HG02870 (cell line): Measurements from ENCODE around the gene PEX11G.

Source experiments
- ATAC-seq: cut with Tn5 transposase; IDR thresholded peaks from one replicate; pipeline ENCODE4 v1.9.1; 2021; ENCODE audit warnings: mild to moderate bottlenecking, moderate library complexity; ENCODE audit not compliant: unreplicated experiment

PEX11G gene

GRCh38 chr19:7522072-7522922 lies 33.5 kb upstream of the PEX11G start, which contains the start of gene MCOLN1:
TSS of gene MCOLN1 (plus strand) at chr19:7522624. CDS start at chr19:7522751, 127 bp downstream.
- no peak for ATAC-seq

GRCh38 chr19:7521551-7522071 lies 32.8 kb upstream of the PEX11G start:
- ATAC-seq = no peak

GRCh38 chr19:7520131-7521051 lies 31.6 kb upstream of the PEX11G start:
- ATAC-seq = no peak

DNA sequence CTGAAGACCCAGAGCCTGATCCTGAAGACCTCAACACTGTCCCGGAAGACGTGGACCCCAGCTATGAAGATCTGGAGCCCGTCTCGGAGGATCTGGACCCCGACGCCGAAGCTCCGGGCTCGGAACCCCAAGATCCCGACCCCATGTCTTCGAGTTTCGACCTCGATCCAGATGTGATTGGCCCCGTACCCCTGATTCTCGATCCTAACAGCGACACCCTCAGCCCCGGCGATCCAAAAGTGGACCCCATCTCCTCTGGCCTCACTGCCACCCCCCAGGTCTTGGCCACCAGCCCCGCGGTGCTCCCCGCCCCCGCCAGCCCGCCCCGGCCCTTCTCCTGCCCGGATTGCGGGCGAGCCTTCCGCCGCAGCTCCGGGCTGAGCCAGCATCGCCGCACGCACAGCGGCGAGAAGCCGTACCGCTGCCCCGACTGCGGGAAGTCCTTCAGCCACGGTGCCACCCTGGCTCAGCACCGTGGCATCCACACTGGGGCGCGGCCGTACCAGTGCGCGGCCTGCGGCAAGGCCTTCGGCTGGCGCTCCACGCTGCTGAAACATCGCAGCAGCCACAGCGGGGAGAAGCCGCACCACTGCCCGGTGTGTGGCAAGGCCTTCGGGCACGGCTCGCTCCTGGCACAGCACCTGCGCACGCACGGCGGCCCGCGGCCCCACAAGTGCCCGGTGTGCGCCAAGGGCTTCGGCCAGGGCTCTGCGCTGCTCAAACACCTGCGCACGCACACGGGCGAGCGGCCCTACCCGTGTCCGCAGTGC lies 30.7 kb upstream of the PEX11G start:
- no peak for ATAC-seq

DNA sequence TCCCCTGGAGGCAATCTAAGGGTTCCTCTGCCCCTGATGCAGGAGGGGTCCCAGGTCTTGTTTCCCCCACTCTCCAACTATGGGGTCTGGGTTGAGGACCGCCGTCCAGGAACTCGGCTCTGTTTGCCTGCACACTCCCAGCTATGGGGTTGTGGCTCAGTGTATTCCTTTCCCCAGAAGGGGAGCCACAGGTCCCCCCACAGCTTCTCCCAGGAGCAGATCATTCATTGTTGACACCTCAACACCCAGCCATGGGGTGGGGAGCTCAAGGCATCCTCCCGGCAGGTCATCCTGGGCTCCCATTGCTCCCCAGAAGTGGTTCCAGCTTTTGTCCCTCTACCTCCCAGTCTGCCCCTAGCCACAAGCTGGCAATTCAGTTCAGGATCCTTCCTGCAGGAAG lies 28.0 kb upstream of the PEX11G start:
- no peak for ATAC-seq

DNA sequence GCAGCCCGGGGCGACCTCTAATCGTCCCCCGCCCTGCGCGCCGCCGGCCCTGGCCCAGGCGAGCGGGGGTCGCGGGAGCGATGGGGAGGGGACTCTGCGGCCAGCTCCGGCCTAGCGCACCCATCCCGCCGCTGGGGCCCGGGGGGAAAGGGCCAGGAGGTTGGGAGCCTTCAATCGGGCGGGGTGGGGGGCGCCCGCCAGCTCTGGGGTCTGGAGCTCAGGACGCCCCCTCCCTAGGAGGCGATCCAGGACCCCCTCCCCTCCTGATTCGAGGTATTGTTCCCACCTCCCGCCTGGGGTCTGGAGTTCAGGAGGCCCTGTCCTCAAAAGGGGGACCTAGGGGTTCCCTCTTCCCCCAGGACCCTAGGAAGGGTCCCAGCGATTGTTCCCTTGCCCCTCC lies 27.5 kb upstream of the PEX11G start:
- no peak for ATAC-seq

DNA sequence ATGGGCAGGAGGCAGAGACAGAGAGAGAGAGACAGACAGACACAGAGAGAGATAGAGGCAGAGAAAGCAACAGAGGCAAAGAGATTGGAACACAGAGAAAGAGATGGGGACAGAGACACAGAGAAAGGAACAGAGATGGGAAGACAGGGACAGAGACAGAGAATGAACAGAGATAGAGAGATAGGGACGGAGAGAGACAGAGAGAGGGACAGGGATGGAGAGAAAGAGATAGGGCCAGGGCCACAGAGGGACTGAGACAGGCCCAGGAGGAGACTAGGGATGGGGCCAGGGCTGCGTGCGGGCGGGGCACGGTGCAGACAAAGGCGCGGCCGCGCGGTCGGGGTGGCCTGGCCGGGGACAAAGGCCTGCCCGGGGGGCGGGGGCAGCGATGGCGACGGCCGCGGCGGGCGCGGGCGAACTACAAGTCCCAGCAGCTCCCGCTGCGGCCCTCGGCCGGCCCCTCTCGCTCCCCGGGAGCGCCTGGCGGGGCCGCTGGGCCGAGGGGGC lies 26.9 kb upstream of the PEX11G start, which contains the start of gene ZNF358:
TSS of gene ZNF358 (plus strand) at position 459 of the 507 bp plus-strand sequence. CDS start 3,140 bp downstream, outside the sequence.
- no peak for ATAC-seq

GRCh38 chr19:7515110-7515644 lies 26.3 kb upstream of the PEX11G start:
- no peak for ATAC-seq

DNA sequence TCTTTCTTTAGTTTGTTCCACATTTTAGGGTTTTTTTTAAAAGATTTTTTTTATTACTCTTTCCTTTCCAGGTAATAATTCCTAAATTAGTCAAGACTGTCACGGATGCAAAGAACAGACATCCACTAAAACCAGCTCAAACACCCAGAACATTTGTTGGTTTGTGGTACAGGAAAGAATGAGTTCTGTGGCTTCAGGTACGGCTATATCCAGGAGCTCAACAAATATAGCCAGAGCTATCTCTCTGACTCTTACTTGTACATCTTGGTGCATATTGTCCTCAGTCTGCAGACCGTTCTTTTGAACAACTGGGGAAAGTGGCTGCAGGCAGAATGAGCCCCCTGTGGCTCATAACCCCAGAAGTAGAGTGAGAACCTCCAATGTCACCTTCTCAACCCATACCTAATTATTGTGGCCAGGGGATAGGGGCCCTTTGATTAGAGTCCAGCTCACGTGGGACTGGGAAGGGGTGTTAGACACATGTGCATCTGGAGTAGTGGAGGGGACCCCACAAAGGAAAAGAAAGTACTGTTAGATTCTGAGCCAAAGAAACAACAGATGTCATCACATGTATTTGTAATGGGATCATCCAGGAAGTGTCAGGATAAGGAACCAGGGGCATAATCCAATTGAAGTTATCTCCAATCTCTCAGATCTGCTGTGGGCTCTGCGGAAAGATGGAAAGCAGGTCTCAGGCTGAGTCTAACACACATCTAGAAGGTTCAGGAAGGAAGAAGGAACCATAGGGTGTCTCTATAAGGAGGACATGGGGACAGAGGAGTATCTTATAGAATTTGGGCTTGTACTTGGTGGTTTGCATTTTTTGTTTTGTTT lies 25.2 kb upstream of the PEX11G start:
- ATAC-seq = no peak

- ATAC-seq = no peak
Measured at GRCh38 chr19:7512400-7512851, 23.6 kb upstream of the PEX11G start.

DNA sequence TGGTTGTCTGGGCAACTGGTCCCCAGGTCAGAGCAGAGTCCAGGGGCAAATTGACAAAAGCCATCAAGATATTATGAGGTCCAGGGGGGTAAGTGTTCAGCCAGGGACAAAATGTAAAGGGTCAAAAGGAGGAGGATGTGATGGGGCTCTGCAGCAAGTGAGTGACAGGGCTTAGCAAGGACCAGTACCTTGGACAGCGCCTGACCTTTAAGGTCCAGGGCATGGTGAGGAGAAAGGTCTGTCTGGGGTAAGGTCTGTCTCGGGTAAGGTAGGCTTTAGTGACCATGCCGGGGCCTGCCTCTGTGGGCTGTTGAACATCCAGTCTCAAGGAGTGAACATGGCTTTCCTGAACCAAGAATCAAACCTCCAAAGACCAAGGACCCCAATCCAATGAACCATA lies 20.8 kb upstream of the PEX11G start:
- no peak for ATAC-seq

GRCh38 chr19:7507884-7508283 lies 19.0 kb upstream of the PEX11G start:
- ATAC-seq = no peak

DNA sequence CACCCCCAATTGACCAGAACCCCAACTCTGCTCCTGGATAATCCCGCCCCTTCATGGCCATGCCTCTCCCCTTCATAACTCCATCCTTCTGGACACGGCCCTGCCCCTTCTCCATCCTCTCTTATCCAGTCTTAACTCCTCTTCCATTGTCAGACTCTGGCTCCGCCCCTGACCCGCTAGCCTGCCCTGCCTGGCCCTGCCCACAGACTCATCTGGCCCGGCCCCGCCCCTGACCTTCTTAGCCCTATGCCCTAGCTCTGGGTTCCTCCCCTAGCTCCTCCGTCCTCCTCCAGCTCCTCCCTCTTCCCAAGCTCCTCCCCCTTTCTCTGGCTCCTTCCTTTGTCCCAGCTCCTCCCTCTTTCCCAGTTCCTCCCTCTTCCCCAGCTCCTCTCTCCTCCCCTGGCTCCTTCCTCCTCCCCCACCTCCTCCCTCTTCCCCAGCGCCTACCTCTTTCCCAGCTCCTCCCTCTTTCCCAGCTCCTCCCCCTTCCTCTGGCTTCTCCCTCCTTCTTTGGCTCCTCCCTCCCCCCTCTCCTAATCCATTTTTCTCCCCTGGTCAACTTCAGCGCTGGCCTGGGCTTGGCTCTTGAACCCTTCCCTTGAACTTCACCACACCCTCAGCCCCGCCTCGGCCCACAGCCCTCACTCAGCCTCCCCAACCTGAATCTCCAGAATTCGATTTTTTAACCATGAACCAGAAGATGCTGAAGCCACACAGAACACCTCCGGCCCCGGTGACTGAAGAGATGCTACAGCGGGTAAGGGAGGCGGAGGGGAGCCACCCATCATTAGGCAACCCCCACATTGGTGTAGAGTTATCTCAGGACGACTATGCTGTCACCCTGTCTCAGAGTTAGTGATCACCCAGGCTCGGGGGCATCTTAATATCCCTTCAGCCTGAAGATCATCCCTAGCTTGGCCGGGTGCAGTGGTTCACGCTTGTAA lies 17.8 kb upstream of the PEX11G start:
- no peak for ATAC-seq

DNA sequence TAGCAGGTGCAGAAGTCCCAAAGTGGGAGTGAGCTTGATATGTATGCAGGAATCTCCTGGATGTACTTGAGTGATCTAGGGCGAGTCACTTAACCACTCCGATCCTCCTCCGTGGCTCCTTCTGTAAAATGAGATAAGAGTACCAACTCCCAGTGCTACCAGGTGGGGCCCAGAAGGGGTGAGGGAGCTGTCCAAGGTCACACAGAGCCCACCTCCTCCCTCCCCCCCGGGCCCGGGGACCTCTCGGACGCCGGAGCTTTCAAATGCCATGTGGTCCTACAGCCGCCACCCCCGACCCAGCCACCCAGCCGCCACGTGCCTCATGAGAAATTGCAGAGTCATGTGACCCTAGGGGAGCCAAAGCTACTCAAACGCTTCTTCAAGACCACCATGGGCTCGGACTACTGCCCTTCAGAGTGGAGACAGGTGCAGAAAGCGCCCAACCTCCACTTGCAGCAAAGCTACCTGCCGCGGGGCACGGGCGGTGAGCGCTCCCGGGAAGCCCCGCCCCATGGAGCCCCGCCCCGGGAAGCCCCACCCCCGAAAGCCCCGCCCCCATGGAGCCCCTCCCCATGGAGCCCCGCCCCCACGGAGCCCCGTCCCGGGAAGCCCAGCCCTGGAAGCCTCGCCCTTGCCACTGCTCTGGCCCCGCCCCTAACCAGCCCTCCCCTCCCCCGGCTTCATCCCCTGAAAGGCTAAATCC lies 17.0 kb upstream of the PEX11G start:
- ATAC-seq = no peak

GRCh38 chr19:7505288-7505681 lies 16.4 kb upstream of the PEX11G start:
- no peak for ATAC-seq

DNA sequence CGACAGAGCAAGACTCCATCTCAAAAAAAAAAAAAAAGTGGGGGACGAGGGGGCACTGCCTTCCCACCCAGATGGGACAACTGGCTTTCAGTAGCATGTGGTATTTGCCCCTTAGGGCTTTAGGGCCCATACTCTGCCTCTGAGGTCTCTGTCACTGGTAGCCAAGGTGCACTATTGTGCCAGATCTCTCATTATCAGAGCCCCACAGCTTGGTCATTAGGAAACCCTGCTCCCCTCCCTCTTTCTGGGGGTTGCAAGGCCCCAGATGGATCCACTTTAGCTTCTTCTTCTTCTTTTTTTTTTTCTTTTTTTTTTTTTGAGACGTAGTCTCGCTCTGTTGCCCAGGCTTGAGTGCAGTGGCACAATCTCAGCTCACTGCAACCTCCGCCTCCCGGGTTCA lies 15.8 kb upstream of the PEX11G start:
- ATAC-seq = no peak

DNA sequence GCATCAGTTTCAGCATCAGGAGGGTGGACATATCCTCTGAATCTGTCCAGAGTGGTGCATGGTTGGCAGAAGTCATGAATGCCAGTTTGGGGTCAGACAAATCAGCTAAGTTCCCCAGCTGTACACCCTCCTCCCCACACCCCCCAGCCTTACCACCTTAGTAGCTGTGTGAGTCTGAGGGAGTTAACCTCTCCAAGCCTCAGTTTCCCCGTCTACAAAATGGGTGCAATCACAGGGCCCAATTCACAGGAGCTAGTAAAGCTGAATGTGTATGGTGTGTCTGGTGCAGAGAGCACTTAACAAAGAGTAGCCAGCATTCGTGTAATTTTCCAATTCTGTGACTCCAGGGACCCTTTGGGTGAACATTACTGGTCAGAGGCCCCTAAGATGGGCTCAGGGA lies 13.7 kb upstream of the PEX11G start:
- ATAC-seq = no peak
